GM10847 (cell line): ENCODE measurements around the gene BRICD5.

Experiments
- POLR2A ChIP-seq: IDR thresholded peaks from 2 replicates; pipeline ENCODE4 v1.6.1; 2011; ENCODE audit not compliant: insufficient read length; ENCODE audit errors: extremely low read depth

BRICD5 gene

DNA sequence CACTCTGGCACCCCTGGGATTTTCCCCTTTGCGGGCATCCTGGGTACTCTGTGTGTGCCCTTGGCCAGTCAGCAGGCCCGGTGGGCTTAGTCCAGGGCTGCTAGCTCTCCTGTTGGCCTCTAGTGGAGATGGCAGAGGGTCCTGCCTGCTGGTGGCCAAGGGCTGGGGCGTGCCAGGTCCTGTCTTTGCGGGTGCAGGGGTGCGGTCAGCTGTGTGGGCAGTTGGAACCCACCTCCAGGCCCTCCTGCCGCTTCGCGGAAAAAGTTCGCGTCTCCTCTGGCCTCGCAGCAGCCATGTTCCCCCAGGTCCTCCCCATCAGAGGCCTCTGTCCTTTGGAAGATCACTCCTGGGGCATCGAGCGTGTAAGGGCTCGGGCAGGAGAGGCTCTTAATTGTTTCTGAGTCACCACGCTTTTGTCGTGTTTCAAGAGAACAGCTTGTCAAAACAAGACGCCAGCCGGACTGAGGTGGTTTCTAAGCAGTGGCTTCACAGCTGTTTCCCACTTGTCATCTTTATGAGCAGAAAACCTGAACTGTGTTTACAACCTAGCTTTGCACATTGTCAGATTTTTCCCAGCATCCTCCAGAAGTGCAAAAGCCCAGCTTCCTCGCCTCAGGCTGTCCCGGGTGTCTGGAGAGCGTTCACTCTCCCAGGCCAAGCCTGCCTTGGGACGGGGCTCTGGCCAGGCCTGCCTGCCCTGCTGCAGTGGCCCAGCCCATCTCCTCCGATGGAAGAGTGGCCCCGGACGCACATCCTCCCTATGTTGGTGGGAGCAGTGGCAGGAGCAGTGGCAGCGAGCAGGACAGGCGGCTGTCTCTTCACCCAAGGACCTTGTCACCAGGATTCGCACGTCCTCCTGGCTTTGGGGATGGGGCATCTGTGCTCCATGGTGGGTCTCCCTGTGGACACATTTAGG lies 20.6 kb upstream of the BRICD5 start:
- no peak for TF ChIP-seq POLR2A

DNA sequence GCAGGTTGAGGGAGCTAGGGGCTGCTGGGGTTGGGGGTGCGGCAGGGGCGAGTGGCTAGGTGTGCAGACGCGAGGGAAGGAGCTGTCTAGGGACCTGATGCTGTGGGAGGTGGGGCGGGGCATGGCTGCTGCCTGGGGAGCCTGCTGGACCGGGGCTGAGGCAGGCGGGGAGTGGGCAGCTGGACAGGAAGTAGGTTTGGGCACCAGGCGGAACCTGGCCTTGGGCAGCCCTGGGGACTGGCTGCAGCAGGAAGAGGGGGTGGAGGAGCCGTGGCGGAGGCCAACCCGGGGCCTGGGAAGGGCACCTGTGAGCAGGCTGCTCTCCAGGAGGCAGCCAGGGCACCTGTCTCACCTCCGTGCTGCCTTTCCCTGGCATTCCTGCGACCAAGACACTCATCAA lies 19.7 kb upstream of the BRICD5 start:
- no peak for TF ChIP-seq POLR2A

GRCh38 chr16:2229632-2230250 lies 19.1 kb upstream of the BRICD5 start:
- TF ChIP-seq POLR2A: no peak

- TF ChIP-seq POLR2A: no peak
Measured at GRCh38 chr16:2229091-2229490, 18.4 kb upstream of the BRICD5 start.

DNA sequence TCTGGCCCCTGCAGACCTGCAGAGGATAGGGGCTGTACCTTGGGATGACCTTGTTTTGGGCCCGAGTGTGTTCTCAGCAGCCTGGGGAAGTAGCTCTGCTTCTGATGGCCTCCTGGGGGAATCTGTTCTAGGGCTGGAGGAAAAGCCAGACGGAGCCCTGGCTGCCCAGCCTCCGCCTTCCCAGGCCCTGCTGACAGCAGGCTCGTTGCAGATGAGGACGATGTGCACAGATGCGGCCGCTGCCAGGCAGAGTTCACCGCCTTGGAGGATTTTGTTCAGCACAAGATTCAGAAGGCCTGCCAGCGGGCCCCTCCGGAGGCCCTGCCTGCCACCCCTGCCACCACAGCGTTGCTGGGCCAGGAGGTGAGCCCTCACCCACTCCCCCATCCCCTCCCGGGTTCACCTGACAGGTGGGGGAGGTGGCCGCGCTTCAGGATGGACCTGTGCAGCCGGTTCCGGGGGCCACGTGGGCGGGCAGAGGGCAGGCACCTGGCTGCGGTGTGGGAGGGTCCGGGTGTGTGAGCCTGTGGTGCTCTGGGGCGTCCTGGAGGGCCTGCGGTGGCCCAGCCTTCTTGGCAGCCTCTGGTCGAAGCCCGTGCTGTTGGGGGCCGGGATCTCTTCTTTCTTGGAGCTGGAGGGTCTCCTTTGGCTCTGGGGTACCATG lies 17.6 kb upstream of the BRICD5 start:
- TF ChIP-seq POLR2A: no peak

- no peak for TF ChIP-seq POLR2A
Measured at GRCh38 chr16:2226918-2227317, 16.3 kb upstream of the BRICD5 start.

GRCh38 chr16:2226245-2226793 lies 15.7 kb upstream of the BRICD5 start:
- no peak for TF ChIP-seq POLR2A

DNA sequence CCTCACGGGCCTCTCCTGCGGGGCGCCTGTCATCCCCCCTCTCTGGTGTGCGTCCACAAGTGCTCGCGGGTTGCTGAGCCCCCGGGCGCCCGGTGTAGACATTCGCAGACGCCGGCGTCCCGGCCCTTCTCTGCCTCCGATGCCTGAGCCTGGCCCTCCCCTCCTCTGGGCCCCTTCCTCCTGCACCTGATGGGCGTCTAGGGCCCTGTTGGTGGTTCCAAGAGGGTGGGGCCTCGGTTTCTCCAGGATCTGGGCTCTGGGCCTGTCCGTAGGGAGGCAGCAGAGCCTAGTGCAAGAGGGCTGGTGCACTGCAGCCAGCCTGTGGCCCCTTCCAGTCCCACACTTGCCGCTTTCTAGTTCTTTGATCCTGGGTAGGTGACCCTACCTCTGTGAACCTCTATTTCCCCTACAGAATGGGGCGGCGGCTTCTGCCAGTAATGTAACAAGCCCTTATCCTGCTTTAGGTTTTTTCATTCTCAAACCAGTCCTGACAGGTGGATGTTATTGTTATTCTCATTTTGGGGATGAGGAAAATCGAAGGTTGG lies 13.4 kb upstream of the BRICD5 start:
- TF ChIP-seq POLR2A: no peak

DNA sequence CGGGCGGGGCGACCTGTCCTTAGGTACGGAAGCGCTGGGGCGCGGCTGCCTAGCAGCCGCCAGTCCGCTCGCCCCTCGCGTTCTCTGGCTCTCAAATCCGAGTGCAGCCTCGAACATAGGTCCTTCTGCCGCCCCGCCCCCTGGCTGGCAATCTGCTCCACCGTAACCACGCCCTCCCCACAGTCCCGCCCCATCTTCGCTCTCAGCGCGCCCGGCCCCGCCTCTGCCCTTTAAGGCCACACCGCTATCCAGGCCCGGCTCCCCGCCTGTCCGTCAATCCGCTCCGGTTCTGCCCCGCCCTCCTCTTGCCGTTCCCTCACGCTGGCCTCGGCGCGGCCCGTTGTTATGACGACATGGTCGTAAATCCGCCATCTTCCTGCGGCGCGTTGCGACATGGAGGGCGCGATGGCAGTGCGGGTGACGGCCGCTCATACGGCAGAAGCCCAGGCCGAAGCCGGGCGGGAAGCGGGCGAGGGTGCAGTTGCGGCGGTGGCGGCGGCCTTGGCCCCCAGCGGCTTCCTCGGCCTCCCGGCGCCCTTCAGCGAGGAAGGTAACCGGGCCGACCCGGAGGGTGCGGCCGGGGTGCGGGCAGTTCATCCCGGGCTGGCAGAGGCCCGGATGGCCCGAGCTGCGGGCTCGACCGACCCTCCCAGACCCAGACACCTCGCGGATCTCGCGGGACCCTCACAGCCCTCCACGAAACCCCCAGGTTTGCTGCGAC lies 12.7 kb upstream of the BRICD5 start, which contains the start of gene E4F1:
Gene E4F1, plus strand, starts transcription at position 371 of the 721 bp plus-strand sequence. Its CDS starts 23 bp downstream, at position 394.
- TF ChIP-seq POLR2A: peak; percentile 97

GRCh38 chr16:2216330-2216729 lies 5.7 kb upstream of the BRICD5 start:
- TF ChIP-seq POLR2A: no peak

DNA sequence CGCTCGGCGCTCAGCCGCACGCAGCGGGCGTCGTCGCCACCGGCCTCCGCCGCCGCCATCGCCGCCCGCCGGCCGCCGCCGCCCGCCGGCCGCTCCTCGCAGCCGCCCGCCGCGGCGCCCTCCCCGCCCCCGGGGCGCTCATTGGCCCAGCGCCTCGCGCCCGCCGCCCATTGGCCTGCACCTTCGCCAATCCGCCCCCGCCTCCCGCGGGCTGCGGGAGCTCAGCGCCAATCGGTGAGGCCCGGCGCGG lies 4.0 kb upstream of the BRICD5 start, which contains the start of gene PGP:
Gene PGP, minus strand, starts transcription at position 122 of the 250 bp plus-strand sequence. Its CDS starts 63 bp downstream, at position 59.
- TF ChIP-seq POLR2A: no peak

DNA sequence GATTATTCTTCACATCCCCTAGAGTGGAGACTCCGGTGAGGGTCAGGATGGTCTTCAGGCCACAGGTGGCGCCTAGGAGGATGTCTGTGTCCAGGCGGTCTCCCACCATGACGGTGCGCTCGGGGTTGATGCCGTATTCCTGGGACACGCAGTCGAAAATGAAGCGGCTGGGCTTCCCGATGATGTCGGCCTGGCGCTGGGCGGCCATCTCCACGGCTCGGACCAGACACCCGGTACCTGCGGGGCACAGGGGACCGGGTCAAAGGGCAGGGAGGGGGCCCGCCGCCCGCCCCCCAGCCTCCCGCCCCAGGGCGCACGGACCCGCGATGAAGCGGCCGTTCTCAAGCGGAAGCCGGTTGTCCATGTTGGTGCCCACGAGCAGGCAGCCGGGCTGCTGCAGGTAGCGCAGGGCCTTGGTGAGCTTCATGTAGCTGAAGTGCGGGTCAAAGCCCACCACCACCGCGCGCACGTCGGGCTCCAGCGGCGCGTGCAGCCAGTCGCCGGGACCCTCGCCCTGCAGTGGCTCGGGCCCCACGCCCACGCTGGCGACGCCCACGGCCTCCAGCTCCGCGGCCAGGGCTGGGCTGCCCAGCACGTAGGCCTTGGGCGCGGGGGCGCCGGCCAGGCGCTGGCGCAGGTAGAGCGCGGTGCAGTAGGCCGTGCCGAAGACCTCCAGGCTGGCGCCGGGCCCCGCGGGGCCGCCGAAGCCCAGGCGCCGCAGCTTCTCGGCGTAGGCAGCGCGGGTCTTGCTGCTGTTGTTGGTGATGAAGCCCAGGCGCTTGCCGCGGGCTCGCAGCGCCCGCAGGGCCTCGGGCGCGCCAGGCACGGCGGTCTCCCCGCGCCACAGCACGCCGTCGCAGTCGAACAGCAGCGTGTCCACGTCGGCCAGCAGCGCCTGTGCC lies 3.4 kb upstream of the BRICD5 start:
- TF ChIP-seq POLR2A: no peak

GRCh38 chr16:2212362-2213324 lies 2.0 kb upstream of the BRICD5 start:
- no peak for TF ChIP-seq POLR2A
